H1 (cell line): ENCODE data around the gene COL8A1.

ENCODE experiments used
- CEBPB ChIP-seq: IDR thresholded peaks from 2 replicates; pipeline ENCODE4 v1.6.1; 2012; ENCODE audit warnings: low read depth, low read length
- CREB1 ChIP-seq: IDR thresholded peaks from 2 replicates; pipeline ENCODE4 v1.6.1; 2012; ENCODE audit warnings: inconsistent platforms
- CTBP2 ChIP-seq: IDR thresholded peaks from 2 replicates; pipeline ENCODE4 v1.7.0; 2011; ENCODE audit warnings: borderline replicate concordance, mild to moderate bottlenecking, moderate library complexity, mixed read lengths, low read length; ENCODE audit not compliant: insufficient read depth, insufficient read length
- EZH2 ChIP-seq: fragments of 200-600 bp; sonication (generic); IDR thresholded peaks from 2 replicates; pipeline ENCODE4 v1.7.1; 2012; ENCODE audit warnings: low read depth, mild to moderate bottlenecking, moderate library complexity, low read length, inconsistent platforms; ENCODE audit not compliant: severe bottlenecking
- JUN ChIP-seq: IDR thresholded peaks from 2 replicates; pipeline ENCODE4 v1.6.1; 2011; ENCODE audit warnings: low read depth, mild to moderate bottlenecking, improper control_type of control experiment, low read length
- KDM1A ChIP-seq: fragments of 200-600, 300-600 bp; sonication (generic); IDR thresholded peaks from 2 replicates; pipeline ENCODE4 v1.7.1; 2016; ENCODE audit warnings: mild to moderate bottlenecking, low read length, borderline replicate concordance
- KDM4A ChIP-seq: IDR thresholded peaks from one replicate; pipeline ENCODE4 v1.7.1; 2012; ENCODE audit warnings: low read depth, mild to moderate bottlenecking, moderate library complexity, low read length, inconsistent platforms; ENCODE audit not compliant: severe bottlenecking
- SP1 ChIP-seq: IDR thresholded peaks from 2 replicates; pipeline ENCODE4 v1.6.1; 2011; ENCODE audit warnings: low read depth, low read length
- SRF ChIP-seq: IDR thresholded peaks from 2 replicates; pipeline ENCODE4 v1.6.1; 2011; ENCODE audit warnings: mild to moderate bottlenecking, low read depth, low read length, moderate library complexity
- YY1 ChIP-seq: IDR thresholded peaks from 2 replicates; pipeline ENCODE4 v1.6.1; 2011; ENCODE audit warnings: low read depth, mild to moderate bottlenecking, low read length
- TF ChIP-seq, protein P1 (sequence below), 3 experiments: IDR thresholded peaks; 1 replicate in 2 of 3; 2 replicates in 1 of 3; pipeline versions ENCODE4 v1.5.1 to v1.6.1; 2011; ENCODE audit warnings: low read length in 3 of 3, mild to moderate bottlenecking in 3 of 3, inconsistent platforms in 2 of 3, low read depth in 1 of 3, moderate library complexity in 1 of 3; ENCODE audit not compliant: insufficient read depth in 1 of 3; ENCODE audit errors: control extremely low read depth in 1 of 3
- TF ChIP-seq, protein P2 (sequence below): IDR thresholded peaks from 2 replicates; pipeline ENCODE4 v1.6.1; 2011; ENCODE audit warnings: low read depth, mild to moderate bottlenecking, low read length; ENCODE audit not compliant: insufficient read depth

DNA sequence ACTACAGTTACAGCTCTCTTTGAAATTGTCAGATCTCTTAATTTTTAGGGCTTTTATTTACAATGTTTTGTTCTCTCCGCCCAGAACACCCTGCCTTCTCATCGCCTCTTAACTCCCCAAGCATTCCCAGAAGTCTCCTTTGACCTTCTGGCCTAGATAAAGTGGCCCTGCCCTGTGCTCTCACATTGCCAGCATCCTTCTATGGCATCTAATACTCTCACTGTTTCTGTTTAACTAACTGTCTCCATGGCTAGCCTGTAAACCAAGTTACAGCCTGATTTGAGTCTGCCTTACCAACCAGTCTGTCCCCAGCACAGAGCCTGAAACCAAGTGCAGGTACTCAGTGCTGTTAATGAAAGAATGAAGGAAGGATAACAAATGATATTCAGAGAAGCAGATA lies 19.9 kb downstream of the COL8A1 start:
- TF ChIP-seq EZH2, result no peak
- TF ChIP-seq, protein P1, sequence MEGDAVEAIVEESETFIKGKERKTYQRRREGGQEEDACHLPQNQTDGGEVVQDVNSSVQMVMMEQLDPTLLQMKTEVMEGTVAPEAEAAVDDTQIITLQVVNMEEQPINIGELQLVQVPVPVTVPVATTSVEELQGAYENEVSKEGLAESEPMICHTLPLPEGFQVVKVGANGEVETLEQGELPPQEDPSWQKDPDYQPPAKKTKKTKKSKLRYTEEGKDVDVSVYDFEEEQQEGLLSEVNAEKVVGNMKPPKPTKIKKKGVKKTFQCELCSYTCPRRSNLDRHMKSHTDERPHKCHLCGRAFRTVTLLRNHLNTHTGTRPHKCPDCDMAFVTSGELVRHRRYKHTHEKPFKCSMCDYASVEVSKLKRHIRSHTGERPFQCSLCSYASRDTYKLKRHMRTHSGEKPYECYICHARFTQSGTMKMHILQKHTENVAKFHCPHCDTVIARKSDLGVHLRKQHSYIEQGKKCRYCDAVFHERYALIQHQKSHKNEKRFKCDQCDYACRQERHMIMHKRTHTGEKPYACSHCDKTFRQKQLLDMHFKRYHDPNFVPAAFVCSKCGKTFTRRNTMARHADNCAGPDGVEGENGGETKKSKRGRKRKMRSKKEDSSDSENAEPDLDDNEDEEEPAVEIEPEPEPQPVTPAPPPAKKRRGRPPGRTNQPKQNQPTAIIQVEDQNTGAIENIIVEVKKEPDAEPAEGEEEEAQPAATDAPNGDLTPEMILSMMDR (IDR thresholded peaks at IDR 0.05; ENCODE audit: control extremely low read depth in 1 of 3, insufficient read depth in 1 of 3, low read depth in 1 of 3, low read length in 3 of 3), result no peak
- no peak for TF ChIP-seq JUN
- TF ChIP-seq, protein P2, sequence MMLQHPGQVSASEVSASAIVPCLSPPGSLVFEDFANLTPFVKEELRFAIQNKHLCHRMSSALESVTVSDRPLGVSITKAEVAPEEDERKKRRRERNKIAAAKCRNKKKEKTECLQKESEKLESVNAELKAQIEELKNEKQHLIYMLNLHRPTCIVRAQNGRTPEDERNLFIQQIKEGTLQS, result no peak
- TF ChIP-seq CEBPB, result no peak
- TF ChIP-seq CTBP2, result no peak
- no peak for TF ChIP-seq KDM1A
- no peak for TF ChIP-seq YY1
- no peak for TF ChIP-seq KDM4A
- no peak for TF ChIP-seq CREB1
- TF ChIP-seq SRF, result no peak
- TF ChIP-seq SP1, result no peak
